HepG2 (cell line): ENCODE measurements around the gene NCMAP. TPM values are rescaled to one million over a fixed set of nuclear protein-coding genes. Genes with fewer than 3 reads are reported as not detected.

Experiments
- AKAP8 ChIP-seq: sonication (generic); formaldehyde crosslinking; IDR thresholded peaks from 2 replicates; pipeline ENCODE4 v1.5.1; 2020; ENCODE audit warnings: mild to moderate bottlenecking, missing genetic modification reagents
- CREB1 ChIP-seq, 2 experiments: fragments of 450-650 bp in 1 of 2; IDR thresholded peaks; 2 replicates each; pipeline ENCODE4 v1.6.1; 2016 to 2017; ENCODE audit warnings: control low read depth in 1 of 2, mild to moderate bottlenecking in 1 of 2, missing compliant biosample characterization in 1 of 2, missing genetic modification characterization in 1 of 2
- HES4 ChIP-seq: sonication (generic); formaldehyde crosslinking; IDR thresholded peaks from 2 replicates; pipeline ENCODE4 v1.9.0; 2021; ENCODE audit warnings: mild to moderate bottlenecking, missing genetic modification reagents, borderline replicate concordance
- MEF2D ChIP-seq: sonication (generic); formaldehyde crosslinking; IDR thresholded peaks from 2 replicates; pipeline ENCODE4 v1.5.1; 2020; ENCODE audit warnings: mild to moderate bottlenecking, missing genetic modification reagents
- MYNN ChIP-seq: sonication (generic); formaldehyde crosslinking; IDR thresholded peaks from 2 replicates; pipeline ENCODE4 v1.4.0; 2020; ENCODE audit warnings: mild to moderate bottlenecking, low read depth, missing genetic modification reagents
- NR2F2 ChIP-seq: IDR thresholded peaks from 2 replicates; pipeline ENCODE4 v1.6.1; 2012; ENCODE audit warnings: low read depth, inconsistent platforms, borderline replicate concordance
- RAD21 ChIP-seq: fragments of 450-650 bp; formaldehyde crosslinking; IDR thresholded peaks from 2 replicates; pipeline ENCODE4 v1.5.0; 2020; ENCODE audit warnings: mild to moderate bottlenecking
- RAD51 ChIP-seq: fragments of 450-650 bp; IDR thresholded peaks from 2 replicates; pipeline ENCODE4 v1.6.1; 2016; ENCODE audit warnings: borderline replicate concordance
- SMAD3 ChIP-seq: sonication (generic); formaldehyde crosslinking; IDR thresholded peaks from 2 replicates; pipeline ENCODE4 v1.4.0; 2020; ENCODE audit warnings: missing genetic modification reagents
- TCF7L2 ChIP-seq: IDR thresholded peaks from 2 replicates; pipeline ENCODE4 v1.6.1; 2011; ENCODE audit warnings: mild to moderate bottlenecking, low read depth, low read length, moderate library complexity
- TEAD3 ChIP-seq: optimal IDR thresholded peaks from 2 replicates; pipeline ENCODE3; 2016; ENCODE audit warnings: borderline replicate concordance
- TSC22D2 ChIP-seq: sonication (generic); formaldehyde crosslinking; IDR thresholded peaks from 2 replicates; pipeline ENCODE4 v1.5.1; 2020; ENCODE audit warnings: missing genetic modification reagents, mild to moderate bottlenecking, borderline replicate concordance
- ZBTB7B ChIP-seq: sonication (generic); formaldehyde crosslinking; IDR thresholded peaks from 2 replicates; pipeline ENCODE4 v1.4.0; 2020; ENCODE audit warnings: missing genetic modification reagents
- ZNF431 ChIP-seq: sonication (generic); formaldehyde crosslinking; IDR thresholded peaks from 2 replicates; pipeline ENCODE4 v1.9.0; 2022; ENCODE audit warnings: missing genetic modification reagents, low read depth, mild to moderate bottlenecking, borderline replicate concordance
- ZNF724P ChIP-seq: sonication (generic); formaldehyde crosslinking; IDR thresholded peaks from 2 replicates; pipeline ENCODE4 v1.8.0; 2022; ENCODE audit warnings: missing genetic modification reagents, borderline replicate concordance
- ZNF737 ChIP-seq: sonication (generic); formaldehyde crosslinking; IDR thresholded peaks from 2 replicates; pipeline ENCODE4 v1.5.0; 2020; ENCODE audit warnings: missing genetic modification reagents, mild to moderate bottlenecking, borderline replicate concordance
- ZNF746 ChIP-seq: sonication (generic); formaldehyde crosslinking; IDR thresholded peaks from 2 replicates; pipeline ENCODE4 v1.8.0; 2022; ENCODE audit warnings: mild to moderate bottlenecking, missing genetic modification reagents
- ZNF766 ChIP-seq: sonication (generic); formaldehyde crosslinking; IDR thresholded peaks from 2 replicates; pipeline ENCODE4 v1.5.0; 2020; ENCODE audit warnings: missing genetic modification reagents, borderline replicate concordance
- ZNF839 ChIP-seq: sonication (generic); formaldehyde crosslinking; IDR thresholded peaks from 2 replicates; pipeline ENCODE4 v1.4.0; 2020; ENCODE audit warnings: missing genetic modification reagents, mild to moderate bottlenecking, borderline replicate concordance
- ZSCAN30 ChIP-seq: sonication (generic); formaldehyde crosslinking; IDR thresholded peaks from 2 replicates; pipeline ENCODE4 v1.5.0; 2020; ENCODE audit warnings: mild to moderate bottlenecking, missing genetic modification reagents
- polyA plus RNA-seq, 8 experiments: library from polyadenylated mRNA; depleted of rRNA in 3 of 8; stranded (reverse) in 7 of 8; unstranded in 1 of 8; fragments of >200 nt; fragmentation: Illumina TruSeq in 4 of 8; extraction: Trizol in 4 of 8; gene quantifications; 2 replicates each; pipeline versions ENCODE4 v1.2.1 to v1.2.3, GENCODE V29; 2011 to 2016; ENCODE audit warnings: low read depth in 4 of 8, missing spikeins in 1 of 8, mixed read lengths in 1 of 8; ENCODE audit not compliant: insufficient read depth in 1 of 8
- total RNA-seq, 5 experiments: library from RNA; depleted of rRNA; stranded (reverse); fragments of >200 nt; fragmentation: Illumina TruSeq; extraction: Trizol; gene quantifications; 2 replicates each; pipeline ENCODE4 v1.2.3, GENCODE V29; 2016; ENCODE audit warnings: low read depth in 1 of 5
- TF ChIP-seq, protein P1 (sequence below): sonication (generic); formaldehyde crosslinking; IDR thresholded peaks from 2 replicates; pipeline ENCODE4 v1.5.0; 2020; ENCODE audit warnings: mild to moderate bottlenecking, missing genetic modification reagents
- TF ChIP-seq, protein P2 (sequence below): IDR thresholded peaks from 2 replicates; pipeline ENCODE4 v1.6.1; 2016; ENCODE audit warnings: missing compliant biosample characterization, missing genetic modification reagents, borderline replicate concordance
- TF ChIP-seq, protein P3 (sequence below): sonication (generic); formaldehyde crosslinking; conservative IDR thresholded peaks from 2 replicates; pipeline ENCODE4 v1.4.0; 2020; ENCODE audit warnings: mild to moderate bottlenecking, missing genetic modification reagents, moderate library complexity

NCMAP gene
- total and polyA plus RNA-seq, 2 of the 13 experiments (the other 11 are each of a cell fraction or from before 2014, with no cell fraction given): 2.7 to 20.0 TPM

DNA sequence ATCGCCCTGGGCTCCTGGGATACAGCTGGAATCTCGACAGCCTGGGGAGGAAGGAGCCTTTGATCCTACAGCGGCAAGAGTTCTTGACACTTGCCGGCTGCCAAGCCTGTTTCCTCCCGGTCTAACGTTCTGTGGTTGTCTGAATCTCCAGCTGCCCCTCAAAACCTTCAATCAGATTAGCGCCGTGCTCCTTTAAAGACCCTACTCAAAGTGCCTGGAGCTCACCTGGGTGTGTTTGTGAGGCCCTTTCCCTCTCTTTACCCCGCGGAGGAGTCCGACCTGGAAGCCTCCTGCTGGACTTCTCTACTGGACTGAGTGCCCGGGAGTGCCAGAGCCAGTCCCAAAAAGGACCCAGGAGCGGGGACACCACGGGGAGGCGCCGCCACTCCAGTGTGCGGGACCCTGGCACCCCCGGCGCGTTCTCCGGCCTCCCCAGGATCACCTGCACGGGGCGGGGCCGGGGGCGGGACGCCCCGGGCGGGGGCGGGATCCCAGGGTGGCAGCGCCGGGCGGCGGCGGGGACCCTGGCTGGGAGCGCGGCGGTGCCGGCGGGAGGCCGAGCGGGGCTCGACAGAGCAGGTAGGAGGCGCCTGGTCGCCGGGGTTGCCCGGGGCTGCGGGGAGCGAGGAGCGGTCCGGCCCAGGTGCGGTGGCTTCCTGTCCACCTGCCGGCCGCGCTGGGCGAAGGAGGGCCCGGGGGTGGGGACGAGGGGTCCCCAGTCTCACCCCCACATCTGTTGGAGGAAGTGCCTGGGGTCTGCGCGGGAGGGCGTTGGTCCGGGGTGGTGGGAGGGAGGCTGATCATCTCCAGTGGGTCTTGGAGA lies at the start of gene NCMAP (continued):
- TF ChIP-seq, protein P1, sequence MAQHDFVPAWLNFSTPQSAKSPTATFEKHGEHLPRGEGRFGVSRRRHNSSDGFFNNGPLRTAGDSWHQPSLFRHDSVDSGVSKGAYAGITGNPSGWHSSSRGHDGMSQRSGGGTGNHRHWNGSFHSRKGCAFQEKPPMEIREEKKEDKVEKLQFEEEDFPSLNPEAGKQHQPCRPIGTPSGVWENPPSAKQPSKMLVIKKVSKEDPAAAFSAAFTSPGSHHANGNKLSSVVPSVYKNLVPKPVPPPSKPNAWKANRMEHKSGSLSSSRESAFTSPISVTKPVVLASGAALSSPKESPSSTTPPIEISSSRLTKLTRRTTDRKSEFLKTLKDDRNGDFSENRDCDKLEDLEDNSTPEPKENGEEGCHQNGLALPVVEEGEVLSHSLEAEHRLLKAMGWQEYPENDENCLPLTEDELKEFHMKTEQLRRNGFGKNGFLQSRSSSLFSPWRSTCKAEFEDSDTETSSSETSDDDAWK (CRISPR knock-in tag): no peak
- no peak for TF ChIP-seq RAD51
- TF ChIP-seq, protein P2, sequence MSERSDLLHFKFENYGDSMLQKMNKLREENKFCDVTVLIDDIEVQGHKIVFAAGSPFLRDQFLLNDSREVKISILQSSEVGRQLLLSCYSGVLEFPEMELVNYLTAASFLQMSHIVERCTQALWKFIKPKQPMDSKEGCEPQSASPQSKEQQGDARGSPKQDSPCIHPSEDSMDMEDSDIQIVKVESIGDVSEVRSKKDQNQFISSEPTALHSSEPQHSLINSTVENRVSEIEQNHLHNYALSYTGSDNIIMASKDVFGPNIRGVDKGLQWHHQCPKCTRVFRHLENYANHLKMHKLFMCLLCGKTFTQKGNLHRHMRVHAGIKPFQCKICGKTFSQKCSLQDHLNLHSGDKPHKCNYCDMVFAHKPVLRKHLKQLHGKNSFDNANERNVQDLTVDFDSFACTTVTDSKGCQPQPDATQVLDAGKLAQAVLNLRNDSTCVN (CRISPR knock-in tag): no peak
- TF ChIP-seq, protein P3, sequence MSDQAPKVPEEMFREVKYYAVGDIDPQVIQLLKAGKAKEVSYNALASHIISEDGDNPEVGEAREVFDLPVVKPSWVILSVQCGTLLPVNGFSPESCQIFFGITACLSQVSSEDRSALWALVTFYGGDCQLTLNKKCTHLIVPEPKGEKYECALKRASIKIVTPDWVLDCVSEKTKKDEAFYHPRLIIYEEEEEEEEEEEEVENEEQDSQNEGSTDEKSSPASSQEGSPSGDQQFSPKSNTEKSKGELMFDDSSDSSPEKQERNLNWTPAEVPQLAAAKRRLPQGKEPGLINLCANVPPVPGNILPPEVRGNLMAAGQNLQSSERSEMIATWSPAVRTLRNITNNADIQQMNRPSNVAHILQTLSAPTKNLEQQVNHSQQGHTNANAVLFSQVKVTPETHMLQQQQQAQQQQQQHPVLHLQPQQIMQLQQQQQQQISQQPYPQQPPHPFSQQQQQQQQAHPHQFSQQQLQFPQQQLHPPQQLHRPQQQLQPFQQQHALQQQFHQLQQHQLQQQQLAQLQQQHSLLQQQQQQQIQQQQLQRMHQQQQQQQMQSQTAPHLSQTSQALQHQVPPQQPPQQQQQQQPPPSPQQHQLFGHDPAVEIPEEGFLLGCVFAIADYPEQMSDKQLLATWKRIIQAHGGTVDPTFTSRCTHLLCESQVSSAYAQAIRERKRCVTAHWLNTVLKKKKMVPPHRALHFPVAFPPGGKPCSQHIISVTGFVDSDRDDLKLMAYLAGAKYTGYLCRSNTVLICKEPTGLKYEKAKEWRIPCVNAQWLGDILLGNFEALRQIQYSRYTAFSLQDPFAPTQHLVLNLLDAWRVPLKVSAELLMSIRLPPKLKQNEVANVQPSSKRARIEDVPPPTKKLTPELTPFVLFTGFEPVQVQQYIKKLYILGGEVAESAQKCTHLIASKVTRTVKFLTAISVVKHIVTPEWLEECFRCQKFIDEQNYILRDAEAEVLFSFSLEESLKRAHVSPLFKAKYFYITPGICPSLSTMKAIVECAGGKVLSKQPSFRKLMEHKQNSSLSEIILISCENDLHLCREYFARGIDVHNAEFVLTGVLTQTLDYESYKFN: peak; percentile 15; the same call in 1 of the 2 replicates
- TF ChIP-seq NR2F2: no peak
- no peak for TF ChIP-seq ZNF737
- no peak for TF ChIP-seq ZNF746 (CRISPR knock-in tag)
- no peak for TF ChIP-seq MYNN
- TF ChIP-seq TCF7L2: no peak
- no peak for TF ChIP-seq ZNF766 (CRISPR knock-in tag)
- no peak for TF ChIP-seq HES4 (CRISPR knock-in tag)
- no peak for TF ChIP-seq AKAP8
- TF ChIP-seq RAD21: 0 out of 2 replicates have a peak, but pooled peaks have one; percentile 29
- no peak for TF ChIP-seq ZNF724P (CRISPR knock-in tag)
- no peak for TF ChIP-seq SMAD3 (CRISPR knock-in tag)
- TF ChIP-seq ZBTB7B (CRISPR knock-in tag): 0 out of 2 replicates have a peak, but pooled peaks have one; percentile 7
- peak; percentile 46; the same call in 1 of the 2 replicates for TF ChIP-seq MEF2D (CRISPR knock-in tag)
- TF ChIP-seq TEAD3 (CRISPR knock-in tag): peak; percentile 27
- no peak for TF ChIP-seq ZSCAN30 (CRISPR knock-in tag)
- no peak for TF ChIP-seq ZNF431 (CRISPR knock-in tag)
- no peak for TF ChIP-seq ZNF839 (CRISPR knock-in tag)
- TF ChIP-seq TSC22D2 (CRISPR knock-in tag): no peak
- no peak for TF ChIP-seq CREB1 (IDR thresholded peaks at IDR 0.05)
- no peak for TF ChIP-seq CREB1 (CRISPR knock-in tag; IDR thresholded peaks at IDR 0.05)
